GM15510 (cell line): ENCODE results near the gene DNAI1.

Experiments
- POLR2A ChIP-seq: IDR thresholded peaks from 3 replicates; pipeline ENCODE4 v1.6.1; 2011; ENCODE audit warnings: borderline replicate concordance; ENCODE audit not compliant: insufficient read length; ENCODE audit errors: extremely low read depth

The DNAI1 gene

GRCh38 chr9:34463098-34463900, 4.7 kb downstream of the DNAI1 start:
- no peak for TF ChIP-seq POLR2A

GRCh38 chr9:34463901-34464232, 5.3 kb downstream of the DNAI1 start:
- no peak for TF ChIP-seq POLR2A

GRCh38 chr9:34464571-34464970, 6.0 kb downstream of the DNAI1 start:
- TF ChIP-seq POLR2A = no peak

- no peak for TF ChIP-seq POLR2A
Measured at GRCh38 chr9:34465468-34465867, 6.9 kb downstream of the DNAI1 start.

GRCh38 chr9:34475097-34475496, 16.5 kb downstream of the DNAI1 start:
- TF ChIP-seq POLR2A = no peak

GRCh38 chr9:34477541-34477940, 18.9 kb downstream of the DNAI1 start:
- TF ChIP-seq POLR2A = no peak

- no peak for TF ChIP-seq POLR2A
Measured at GRCh38 chr9:34479431-34479866, 20.8 kb downstream of the DNAI1 start.

- TF ChIP-seq POLR2A = no peak
Measured at GRCh38 chr9:34484678-34485077, 26.1 kb downstream of the DNAI1 start.

- TF ChIP-seq POLR2A = no peak
Measured at GRCh38 chr9:34485822-34486221, 27.2 kb downstream of the DNAI1 start.

GRCh38 chr9:34486572-34486971, 28.0 kb downstream of the DNAI1 start:
- no peak for TF ChIP-seq POLR2A

- TF ChIP-seq POLR2A = no peak
Measured at GRCh38 chr9:34490360-34490759, 31.8 kb downstream of the DNAI1 start.

- no peak for TF ChIP-seq POLR2A
Measured at GRCh38 chr9:34490760-34491159, 32.2 kb downstream of the DNAI1 start.

- TF ChIP-seq POLR2A = no peak
Measured at GRCh38 chr9:34491596-34491995, 33.0 kb downstream of the DNAI1 start.

GRCh38 chr9:34492051-34492450, 33.4 kb downstream of the DNAI1 start:
- TF ChIP-seq POLR2A = no peak

GRCh38 chr9:34493972-34494535, 35.4 kb downstream of the DNAI1 start:
- no peak for TF ChIP-seq POLR2A

GRCh38 chr9:34496149-34496712, 37.6 kb downstream of the DNAI1 start:
- no peak for TF ChIP-seq POLR2A
